ENCODE results near the gene F2R.

GRCh38 chr5:76688836-76689235 is 27.1 kb upstream of the F2R start:
- TF ChIP-seq EZH2phosphoT487 (IDR thresholded peaks at IDR 0.05; ENCODE audit: low read depth) (no peak), CTCF (IDR thresholded peaks at IDR 0.05; ENCODE audit: low read depth, low read length) (no peak)

All from OCI-LY3 (cell line).